Dermis blood vessel endothelial cell (primary cell): ENCODE data around the gene NADSYN1. TPM values are rescaled to one million over a fixed set of nuclear protein-coding genes. Genes with fewer than 3 reads are reported as not detected.

ENCODE experiments used
- total RNA-seq: library from RNA; depleted of rRNA; stranded (reverse); fragments of >200 nt; gene quantifications from 2 replicates; pipeline ENCODE4 v1.2.3, GENCODE V29; 2014

NADSYN1 gene
- total RNA-seq, 1 donor from 2014 or later: 128 TPM

Other genes starting within 250 kb of the NADSYN1 start
- gene SHANK2, start 200.6 kb upstream of the NADSYN1 start, total RNA-seq: 0.37 and 0.68 TPM in 2 replicates
- gene DHCR7, start 4.8 kb upstream of the NADSYN1 start, total RNA-seq: 41.9 and 110 TPM in 2 replicates
- not detected in 2 replicates for gene KRTAP5-7, start 74.1 kb downstream of the NADSYN1 start, total RNA-seq
- not detected in 2 replicates for gene KRTAP5-8, start 84.8 kb downstream of the NADSYN1 start, total RNA-seq
- gene KRTAP5-9, start 95.2 kb downstream of the NADSYN1 start, total RNA-seq: not detected in 2 replicates
- gene KRTAP5-10, start 112.4 kb downstream of the NADSYN1 start, total RNA-seq: not detected in 2 replicates
- not detected in 2 replicates for gene KRTAP5-11, start 129.7 kb downstream of the NADSYN1 start, total RNA-seq